ENCODE results near the gene NFIA.

The NFIA gene

DNA sequence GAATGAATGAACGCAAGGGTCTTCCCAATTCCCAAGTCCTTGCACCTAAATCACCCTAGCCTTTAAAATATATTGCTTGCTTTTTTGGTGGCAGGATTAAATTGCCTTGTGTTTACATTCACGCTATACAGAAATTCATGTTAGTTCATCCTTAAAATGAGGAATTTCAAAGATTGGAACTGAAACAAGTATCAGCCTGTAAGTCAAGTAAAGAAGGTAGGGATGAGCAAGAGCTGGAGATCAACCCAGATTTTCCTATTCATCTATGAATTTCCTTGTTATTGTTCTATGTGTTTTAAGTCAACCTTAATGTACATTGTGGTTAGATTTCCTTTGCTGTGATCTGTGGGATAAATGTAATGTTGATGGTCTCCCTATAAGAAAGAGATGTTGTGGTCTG lies 248.2 kb downstream of the NFIA start:
- H3K9me3 Mint-ChIP-seq: no peaks in the 10 kb centered on the region
- no peak for DNase-seq
- H3K27ac Mint-ChIP-seq: no peak overlapping the region
- H3K4me3 Mint-ChIP-seq: no peak overlapping the region
- CTCF ChIA-PET: no interaction called here
- peaks cover 3% of the 10 kb centered on the region for H3K4me1 Mint-ChIP-seq
- no peaks in the 10 kb centered on the region for H3K36me3 Mint-ChIP-seq
- H3K27me3 Mint-ChIP-seq: no peaks in the 10 kb centered on the region

DNA sequence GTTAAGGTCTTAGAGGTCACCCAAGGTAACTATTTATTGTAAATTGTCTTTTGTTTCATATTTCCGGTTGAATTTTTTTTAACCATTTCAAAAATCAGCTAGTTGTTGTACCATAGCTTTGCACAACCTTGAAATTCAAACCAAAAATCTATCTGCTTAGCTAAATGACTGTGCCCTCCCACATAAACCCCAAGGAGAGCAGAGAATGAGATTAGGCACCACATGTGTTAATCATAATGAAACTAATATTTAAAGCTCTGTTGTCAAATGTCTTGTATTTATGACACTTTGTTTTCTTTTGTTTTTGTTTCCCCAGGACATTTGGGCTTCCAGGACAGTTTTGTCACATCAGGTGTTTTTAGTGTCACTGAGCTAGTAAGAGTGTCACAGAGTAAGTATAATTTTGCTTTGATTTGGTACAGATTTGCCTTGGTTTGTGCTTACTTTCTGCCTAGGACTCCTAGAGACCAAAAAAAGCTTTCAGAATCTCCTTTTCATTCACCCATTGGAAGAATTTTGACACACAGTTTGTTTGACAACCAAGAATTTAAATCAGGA lies 249.9 kb downstream of the NFIA start:
- Mint-ChIP-seq H3K27me3 (no peaks in the 10 kb centered on the region), H3K4me1 (peaks cover 3% of the 10 kb centered on the region), H3K9me3 (no peaks in the 10 kb centered on the region), H3K4me3 (no peak overlapping the region), H3K27ac (no peak overlapping the region), H3K36me3 (no peaks in the 10 kb centered on the region)
- CTCF ChIA-PET: no interaction called here
- DNase-seq: no peak

DNA sequence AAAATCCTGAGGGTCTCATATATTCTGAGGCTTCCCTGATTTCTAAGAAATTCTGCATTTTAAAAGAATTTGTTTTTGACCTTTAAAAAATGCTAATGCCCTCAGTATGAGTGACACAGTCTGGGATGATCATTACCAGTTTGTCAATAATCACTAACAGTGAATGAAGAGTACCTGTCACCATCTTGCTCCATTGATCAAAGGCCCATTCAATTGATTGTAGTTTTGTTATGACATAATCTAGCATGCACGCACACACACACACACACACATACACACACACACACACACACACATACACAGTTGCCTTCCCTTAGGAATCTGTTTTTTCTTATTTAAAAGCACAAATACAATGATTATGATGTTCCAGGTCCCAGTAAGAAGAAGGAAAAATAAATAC lies 250.4 kb downstream of the NFIA start:
- Mint-ChIP-seq H3K27me3 (no peaks in the 10 kb centered on the region), H3K27ac (no peak overlapping the region), H3K4me1 (peaks cover 3% of the 10 kb centered on the region), H3K36me3 (no peaks in the 10 kb centered on the region), H3K9me3 (no peaks in the 10 kb centered on the region), H3K4me3 (no peak overlapping the region)
- no peak for DNase-seq
- CTCF ChIA-PET: no interaction called here

DNA sequence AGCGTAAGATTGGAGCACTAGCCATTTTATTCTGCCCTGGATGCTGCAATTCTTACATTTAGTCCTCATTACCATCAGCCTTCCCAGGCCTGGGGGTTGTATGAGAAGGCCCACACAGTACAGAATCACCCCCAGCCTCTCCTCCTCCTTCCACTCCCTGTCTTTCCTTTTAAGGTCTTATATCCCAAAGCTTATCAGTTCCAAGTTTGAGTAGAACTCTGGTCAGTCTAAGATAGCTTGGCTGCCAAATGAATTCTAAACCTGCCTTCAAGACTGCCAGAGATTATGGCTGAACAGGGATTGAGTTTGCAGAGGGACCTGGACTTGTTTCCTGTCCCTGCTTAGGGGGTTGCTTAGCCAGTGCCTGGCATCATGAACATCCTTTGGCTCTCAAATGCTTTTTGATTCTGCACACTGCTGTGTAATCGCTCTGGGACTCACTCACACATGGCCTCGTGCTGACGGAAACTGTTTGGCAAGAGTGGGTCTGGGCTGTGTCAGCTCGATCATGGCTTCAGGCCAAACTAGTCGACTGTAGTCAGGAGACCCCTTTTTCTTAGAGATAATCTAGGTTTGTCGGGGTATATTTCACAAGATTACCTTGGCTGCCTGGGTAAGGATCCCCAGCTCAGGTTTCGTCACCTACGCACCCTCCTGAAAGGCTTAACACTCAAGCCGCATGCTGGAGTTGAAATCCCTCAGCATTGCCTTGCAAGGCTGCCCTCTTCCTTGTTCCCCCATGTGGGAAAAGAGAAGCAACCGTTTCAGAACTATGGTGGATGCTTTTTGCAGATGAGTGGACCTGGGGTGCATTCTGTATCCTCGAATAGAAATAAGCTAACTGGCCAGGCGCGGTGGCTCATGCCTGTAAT lies 252.6 kb downstream of the NFIA start:
- H3K4me3 Mint-ChIP-seq: no peak overlapping the region
- peaks cover 3% of the 10 kb centered on the region for H3K4me1 Mint-ChIP-seq
- no peaks in the 10 kb centered on the region for H3K36me3 Mint-ChIP-seq
- H3K27ac Mint-ChIP-seq: no peak overlapping the region
- H3K9me3 Mint-ChIP-seq: no peaks in the 10 kb centered on the region
- CTCF ChIA-PET: interaction anchor here (0.6 kb wide), 2 partner anchors 152 to 248 kb away, joined by 3 read pairs; no protein-coding TSS in a partner anchor
- no peaks in the 10 kb centered on the region for H3K27me3 Mint-ChIP-seq
- DNase-seq: no peak

DNA sequence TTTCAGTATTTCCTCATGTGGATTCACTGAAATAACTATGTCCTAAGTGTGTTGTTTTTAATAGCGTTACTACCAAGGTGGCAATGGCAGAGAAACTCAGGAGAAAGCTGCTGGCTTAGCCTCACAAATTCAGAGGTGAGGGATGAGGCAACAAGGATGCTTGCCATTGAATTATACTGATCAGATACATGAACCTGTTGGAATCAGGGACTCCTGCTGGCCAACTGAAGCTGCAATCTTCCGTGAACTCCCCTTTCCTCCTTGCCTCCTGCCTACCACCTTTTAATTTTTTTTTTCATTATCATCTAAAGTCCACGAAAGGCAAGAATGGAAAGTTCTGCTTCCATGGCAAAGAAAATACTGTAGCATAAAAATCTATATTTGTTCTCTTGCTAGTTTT lies 254.7 kb downstream of the NFIA start:
- DNase-seq: no peak
- Mint-ChIP-seq H3K27me3 (no peaks in the 10 kb centered on the region), H3K4me1 (peaks cover 2% of the 10 kb centered on the region), H3K9me3 (no peaks in the 10 kb centered on the region), H3K4me3 (no peak overlapping the region), H3K27ac (no peak overlapping the region), H3K36me3 (no peaks in the 10 kb centered on the region)
- CTCF ChIA-PET: interaction anchor here (0.9 kb wide), 1 partner anchor 359 kb away, joined by 3 read pairs; no protein-coding TSS in a partner anchor

DNA sequence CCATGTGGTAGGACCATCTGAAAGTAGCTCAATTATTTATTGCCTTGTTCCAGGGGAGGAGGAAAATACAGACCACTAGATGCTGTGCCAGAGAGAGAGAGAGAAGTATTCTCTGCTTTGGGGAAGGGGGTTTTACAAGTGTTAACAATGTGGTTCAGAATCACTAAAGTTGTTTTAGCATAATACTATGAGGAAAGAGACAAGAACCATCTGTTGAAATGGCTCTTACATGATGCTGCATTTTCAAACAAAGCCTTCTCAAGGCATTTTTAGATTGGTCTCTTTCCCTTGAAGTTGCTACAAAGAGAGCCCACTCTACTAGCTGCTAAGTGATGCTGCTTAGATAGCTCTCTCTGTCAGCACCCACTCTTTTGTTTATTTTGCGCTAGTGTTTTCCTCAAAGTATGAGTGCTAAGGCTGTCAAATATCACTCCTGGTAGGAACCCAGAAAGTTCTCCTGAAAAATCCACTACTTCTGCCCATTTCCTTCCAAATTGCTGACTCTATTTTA lies 255.1 kb downstream of the NFIA start:
- no peaks in the 10 kb centered on the region for H3K9me3 Mint-ChIP-seq
- no peaks in the 10 kb centered on the region for H3K4me1 Mint-ChIP-seq
- H3K27me3 Mint-ChIP-seq: no peaks in the 10 kb centered on the region
- DNase-seq: no peak
- CTCF ChIA-PET: interaction anchor here (0.9 kb wide), 1 partner anchor 359 kb away, joined by 3 read pairs; no protein-coding TSS in a partner anchor
- no peaks in the 10 kb centered on the region for H3K36me3 Mint-ChIP-seq
- H3K27ac Mint-ChIP-seq: no peak overlapping the region
- no peak overlapping the region for H3K4me3 Mint-ChIP-seq

DNA sequence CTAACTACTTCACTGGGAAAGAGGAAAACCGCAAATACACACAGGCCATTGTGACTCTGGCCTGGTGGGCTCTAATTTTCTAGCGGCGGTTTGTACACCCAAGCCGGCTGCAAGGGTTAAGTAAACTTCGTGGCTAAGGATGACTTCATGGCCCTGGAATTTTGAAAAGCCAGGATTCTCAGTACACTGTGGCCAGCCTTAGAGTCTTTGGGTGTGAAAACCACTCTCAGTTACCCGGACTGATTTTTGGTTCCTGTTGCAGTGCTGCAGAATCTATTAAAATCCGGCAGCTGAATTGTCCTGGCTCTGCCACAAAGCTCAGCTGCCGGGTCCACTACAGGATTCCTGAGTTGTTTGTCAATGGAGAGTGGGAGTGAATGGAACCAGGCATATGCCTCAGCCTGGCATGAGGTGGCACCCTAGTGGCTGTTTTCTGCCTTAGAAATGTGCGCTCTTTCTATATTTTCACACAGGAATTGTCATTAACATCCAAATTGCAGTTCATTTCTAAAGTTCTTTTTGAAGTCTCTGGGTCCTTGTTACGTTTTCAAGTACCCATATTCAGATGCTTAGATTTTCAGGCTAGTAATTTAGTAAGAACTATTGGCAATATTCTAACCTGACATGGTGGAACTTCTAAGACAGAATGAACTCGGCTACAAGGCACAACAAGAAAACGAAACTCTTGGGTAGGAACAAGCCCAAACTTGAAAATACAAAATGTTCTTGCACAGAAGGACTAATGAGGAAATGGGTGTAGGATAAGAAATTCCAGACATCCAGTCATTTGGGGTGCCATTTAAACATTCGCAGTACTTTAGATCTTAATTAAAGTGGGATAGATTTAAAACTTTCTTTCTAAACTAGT lies 255.9 kb downstream of the NFIA start:
- Mint-ChIP-seq H3K27ac (no peak overlapping the region), H3K4me1 (no peaks in the 10 kb centered on the region), H3K36me3 (no peaks in the 10 kb centered on the region), H3K27me3 (no peaks in the 10 kb centered on the region), H3K4me3 (no peak overlapping the region), H3K9me3 (no peaks in the 10 kb centered on the region)
- CTCF ChIA-PET: interaction anchor here (0.9 kb wide), 1 partner anchor 360 kb away, joined by 3 read pairs; no protein-coding TSS in a partner anchor
- no peak for DNase-seq

DNA sequence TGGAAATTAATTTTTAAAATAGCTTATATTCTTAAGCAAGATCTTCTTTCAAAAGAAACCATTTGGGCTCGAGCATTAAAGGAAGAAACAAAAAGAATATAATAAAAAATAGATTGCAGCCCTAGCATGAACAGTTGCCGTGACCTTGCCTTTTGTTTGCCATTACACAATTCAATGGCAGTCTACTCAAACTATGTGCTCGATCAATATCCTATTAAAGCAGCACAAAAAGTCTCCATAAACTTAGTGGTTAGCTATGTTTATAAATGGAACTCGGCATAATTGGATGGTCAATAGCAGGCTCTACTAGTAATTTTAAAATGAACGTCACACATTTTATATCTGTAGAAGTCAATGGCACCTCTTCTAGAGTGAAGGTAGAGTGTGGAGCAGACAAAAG lies 256.5 kb downstream of the NFIA start:
- H3K27me3 Mint-ChIP-seq: no peaks in the 10 kb centered on the region
- no peaks in the 10 kb centered on the region for H3K36me3 Mint-ChIP-seq
- H3K4me3 Mint-ChIP-seq: no peak overlapping the region
- CTCF ChIA-PET: no interaction called here
- H3K4me1 Mint-ChIP-seq: no peaks in the 10 kb centered on the region
- H3K9me3 Mint-ChIP-seq: no peaks in the 10 kb centered on the region
- no peak overlapping the region for H3K27ac Mint-ChIP-seq
- DNase-seq: no peak

DNA sequence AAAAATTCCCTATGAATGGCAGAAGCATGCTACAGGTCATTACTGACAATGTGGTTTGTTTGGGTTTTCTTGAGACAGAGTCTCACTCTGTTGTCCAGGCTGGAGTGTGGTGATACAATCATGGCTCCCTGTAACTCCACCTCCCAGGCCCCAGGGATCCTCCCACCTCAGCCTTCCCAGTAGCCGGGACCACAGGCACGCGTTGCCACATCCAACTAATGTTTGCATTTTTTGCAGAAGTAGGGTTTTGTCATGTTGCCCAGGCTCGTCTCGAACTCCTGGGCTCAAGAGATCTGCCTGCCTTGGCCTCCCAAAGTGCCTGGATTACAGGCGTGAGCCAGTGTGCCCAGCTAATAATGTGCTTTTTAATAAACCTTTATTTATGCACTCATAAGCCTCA lies 259.1 kb downstream of the NFIA start:
- Mint-ChIP-seq H3K27me3 (no peaks in the 10 kb centered on the region), H3K4me1 (no peaks in the 10 kb centered on the region), H3K9me3 (no peaks in the 10 kb centered on the region), H3K27ac (no peak overlapping the region), H3K4me3 (no peak overlapping the region), H3K36me3 (no peaks in the 10 kb centered on the region)
- no peak for DNase-seq
- CTCF ChIA-PET: no interaction called here

DNA sequence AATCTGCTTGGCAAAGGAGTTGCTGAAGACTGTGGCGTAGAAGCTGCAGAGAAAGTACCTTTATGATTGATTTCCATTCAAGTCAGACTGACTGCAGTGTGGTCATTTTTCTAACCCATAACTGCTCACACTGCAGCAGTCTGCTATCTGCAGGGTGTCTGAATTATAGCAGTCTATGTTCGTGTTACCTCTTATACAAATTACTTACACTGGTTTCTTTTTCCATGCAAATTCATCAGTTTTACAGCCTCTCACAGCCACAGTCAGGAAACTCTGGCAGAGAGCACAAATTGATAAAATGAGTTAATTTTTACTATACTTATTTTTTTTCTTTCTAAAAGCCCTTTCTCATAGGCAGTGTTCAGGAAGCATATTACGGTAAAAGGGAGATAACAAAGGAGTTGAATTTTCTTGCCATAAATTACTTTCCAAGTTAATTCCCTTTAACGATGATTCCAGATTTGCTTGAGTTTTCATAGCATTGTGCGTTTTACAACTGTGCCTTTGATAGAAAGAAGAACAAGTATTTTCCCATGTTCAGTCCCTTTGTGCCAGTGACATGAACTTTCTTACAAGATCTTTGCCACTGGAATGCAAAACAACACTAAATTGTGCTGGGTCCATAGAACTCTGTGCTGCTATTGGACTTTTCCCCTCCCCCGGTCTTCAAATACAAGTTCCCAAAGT lies 261.5 kb downstream of the NFIA start:
- H3K4me3 Mint-ChIP-seq: no peak overlapping the region
- no peak overlapping the region for H3K27ac Mint-ChIP-seq
- H3K9me3 Mint-ChIP-seq: no peaks in the 10 kb centered on the region
- no peak for DNase-seq
- CTCF ChIA-PET: no interaction called here
- no peaks in the 10 kb centered on the region for H3K27me3 Mint-ChIP-seq
- no peaks in the 10 kb centered on the region for H3K36me3 Mint-ChIP-seq
- H3K4me1 Mint-ChIP-seq: no peaks in the 10 kb centered on the region

DNA sequence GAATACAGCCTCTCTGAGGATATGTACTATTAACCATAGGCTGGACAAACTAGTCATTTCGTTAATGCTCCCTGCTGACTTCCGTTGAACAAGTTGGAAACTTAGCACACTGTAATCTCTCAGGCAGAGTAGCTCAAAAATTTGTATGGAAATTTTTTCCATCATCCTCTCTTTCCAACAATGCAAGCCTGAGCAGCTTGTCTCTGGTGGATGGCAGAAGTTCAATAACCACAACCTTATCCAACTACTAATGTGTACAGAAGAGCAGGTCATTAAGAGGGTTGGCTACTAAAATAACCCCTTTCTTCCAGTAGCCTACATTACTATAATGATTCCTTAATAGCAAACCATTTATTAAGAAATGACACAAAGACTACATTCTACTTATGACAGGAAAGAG lies 262.3 kb downstream of the NFIA start:
- Mint-ChIP-seq H3K36me3 (no peaks in the 10 kb centered on the region), H3K27me3 (no peaks in the 10 kb centered on the region), H3K4me1 (no peaks in the 10 kb centered on the region), H3K27ac (no peak overlapping the region), H3K4me3 (no peak overlapping the region), H3K9me3 (no peaks in the 10 kb centered on the region)
- CTCF ChIA-PET: no interaction called here
- no peak for DNase-seq

DNA sequence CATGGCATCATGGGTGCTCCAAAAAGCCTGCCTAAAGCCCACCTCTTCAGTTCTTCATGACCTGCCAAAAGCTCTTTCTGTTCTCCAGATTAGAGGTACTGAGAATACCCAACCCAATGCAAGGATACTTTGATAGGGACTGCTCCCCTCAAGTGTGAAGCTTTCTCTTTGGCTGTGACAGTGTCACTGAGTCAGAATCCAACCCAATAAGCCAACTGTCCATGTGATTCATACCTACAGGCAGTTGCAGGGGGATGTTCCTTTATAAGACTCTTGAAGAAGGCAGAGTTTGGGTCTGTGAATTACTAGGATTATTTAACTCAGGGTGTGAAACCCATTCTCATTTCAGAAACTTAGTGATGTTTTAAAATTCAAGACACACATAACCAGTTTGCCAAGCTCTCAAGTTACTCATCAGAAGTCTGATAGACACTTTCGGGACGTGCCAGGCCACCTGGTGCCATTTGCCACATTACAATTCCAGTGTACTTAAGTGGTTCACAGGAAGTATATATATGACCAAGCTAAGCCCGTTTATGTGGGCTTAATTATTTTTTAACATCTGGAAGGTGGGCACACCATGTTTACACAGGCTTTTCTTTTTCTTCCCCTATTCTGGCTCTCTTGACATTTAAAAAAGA lies 265.8 kb downstream of the NFIA start:
- no peak overlapping the region for H3K27ac Mint-ChIP-seq
- CTCF ChIA-PET: no interaction called here
- DNase-seq: no peak
- no peak overlapping the region for H3K4me3 Mint-ChIP-seq
- H3K27me3 Mint-ChIP-seq: no peaks in the 10 kb centered on the region
- no peaks in the 10 kb centered on the region for H3K9me3 Mint-ChIP-seq
- H3K36me3 Mint-ChIP-seq: no peaks in the 10 kb centered on the region
- H3K4me1 Mint-ChIP-seq: no peaks in the 10 kb centered on the region

DNA sequence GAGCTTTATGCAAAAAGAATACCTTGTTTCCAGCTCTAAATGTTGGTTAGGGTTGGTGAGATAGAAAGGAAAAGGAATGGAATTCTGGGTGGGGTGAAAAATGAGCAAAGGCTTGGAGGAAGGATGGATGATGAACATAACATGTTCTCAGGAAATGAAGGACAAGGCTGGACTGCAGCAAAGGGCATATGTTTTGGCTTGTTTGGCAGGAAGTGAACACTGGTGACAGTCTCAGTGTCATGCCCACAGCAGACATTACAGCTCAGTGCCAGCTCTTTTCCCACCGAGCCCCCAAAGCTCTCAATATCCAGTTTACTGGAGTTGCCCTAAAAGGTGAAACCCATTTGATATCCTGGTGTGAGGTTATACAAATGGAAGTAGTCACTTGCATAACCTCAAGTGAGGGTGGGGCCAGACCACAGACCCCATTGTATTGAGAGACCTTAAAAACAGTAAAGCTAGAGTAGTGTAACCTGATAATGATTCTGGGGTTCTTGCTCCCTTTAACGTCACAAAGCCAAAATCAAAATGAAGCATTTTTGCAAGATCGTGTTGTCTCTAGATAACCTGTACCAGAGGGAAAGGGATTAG lies 270.6 kb downstream of the NFIA start:
- no peaks in the 10 kb centered on the region for H3K9me3 Mint-ChIP-seq
- H3K4me3 Mint-ChIP-seq: no peak overlapping the region
- H3K27me3 Mint-ChIP-seq: no peaks in the 10 kb centered on the region
- CTCF ChIA-PET: no interaction called here
- no peak for DNase-seq
- no peaks in the 10 kb centered on the region for H3K4me1 Mint-ChIP-seq
- no peaks in the 10 kb centered on the region for H3K36me3 Mint-ChIP-seq
- no peak overlapping the region for H3K27ac Mint-ChIP-seq

Data from activated naive CD4-positive, alpha-beta T cell treated with anti-CD3 and anti-CD28 coated beads, Interleukin-2, amount 10 ng/mL, durations not matched to agents 7 days and 5 days (primary cell).